Left lung (tissue), 10 donors: ENCODE data around the gene PIANP. TPM values are rescaled to one million over a fixed set of nuclear protein-coding genes. Genes with fewer than 3 reads are reported as not detected.
A peak's percentile ranks its signal among the peaks of the same experiment; 100 is the strongest.

Experiments
- ATAC-seq: fragments of 200-7000 bp; cut with Tn5 transposase; one replicate; pipeline ENCODE4 v1.9.1; 2020; ENCODE audit warnings: moderate library complexity
- DNase-seq, 4 donors: peaks; one replicate each; pipeline ENCODE4 v3.0.0-alpha.2; 2013 to 2020
- H3K27ac ChIP-seq, 2 donors: fragments of 200-600 bp; sonication (generic) in 1 of 2; one replicate each; pipeline versions ENCODE4 v1.5.0 to v1.8.0; 2020 to 2021
- H3K27me3 ChIP-seq, 2 donors: fragments of 200-600 bp; sonication (generic) in 1 of 2; one replicate each; pipeline versions ENCODE4 v1.5.0 to v1.8.0; 2020 to 2021
- H3K36me3 ChIP-seq, 2 donors: fragments of 200-600 bp; sonication (generic) in 1 of 2; one replicate each; pipeline versions ENCODE4 v1.5.0 to v1.8.0; 2020 to 2021
- H3K4me1 ChIP-seq, 2 donors: fragments of 200-600 bp; one replicate each; pipeline ENCODE4 v1.8.0; 2021
- H3K4me3 ChIP-seq, 2 donors: fragments of 200-600 bp; sonication (generic) in 1 of 2; one replicate each; pipeline versions ENCODE4 v1.5.0 to v1.8.0; 2020 to 2021; ENCODE audit warnings: mild to moderate bottlenecking in 1 of 2
- H3K9me3 ChIP-seq, 2 donors: fragments of 200-600 bp; sonication (generic) in 1 of 2; one replicate each; pipeline versions ENCODE4 v1.5.0 to v1.8.0; 2020 to 2021
- CTCF ChIP-seq, 2 donors: fragments of 200-600 bp; sonication (generic) in 1 of 2; IDR thresholded peaks; one replicate each; pipeline versions ENCODE4 v1.5.0 to v1.8.0; 2021; ENCODE audit warnings: antibody characterized with exemption in 2 of 2
- intact Hi-C, 2 donors: fragments of 100-400 bp; cut with DNase I; formaldehyde crosslinking; loops; one replicate each; pipeline versions ENCODE4 v1.11.2 to v1.14.2; 2022
- polyA plus RNA-seq, 6 donors: library from polyadenylated mRNA; unstranded; fragments of 120-200 nt; gene quantifications; one replicate each; pipeline ENCODE4 v1.2.1, GENCODE V29; 2013; ENCODE audit not compliant: insufficient read length in 6 of 6
- total RNA-seq, 2 donors: library from RNA; stranded (reverse); fragmentation: NEBNext Ultra II Directional; extraction: Animal tissue kit (Norgen Biotek cat#: 25700); gene quantifications; one replicate each; pipeline ENCODE4 v1.2.1, GENCODE V29; 2021
- donor health status: DM: no; HTN: yes; CAD: no.
- donor health status: DM: no; HTN: no; CAD: no.

PIANP gene
- total and polyA plus RNA-seq, 8 donors = 0.18 to 8.0 (median 5.6) TPM

GRCh38 chr12:6653342-6653741 lies 47.3 kb downstream of the PIANP start:
- no peak for DNase-seq
- ATAC-seq = no peak
- no peak for TF ChIP-seq CTCF (IDR thresholded peaks at IDR 0.05)
- H3K9me3 ChIP-seq = no peaks in the 10 kb centered on the region
- H3K4me1 ChIP-seq = no peaks in the 10 kb centered on the region
- no peak overlapping the region for H3K4me3 ChIP-seq
- H3K36me3 ChIP-seq = peaks cover 0 to 97% of the 10 kb centered on the region in 2 donors
- no peak overlapping the region for H3K27ac ChIP-seq
- intact Hi-C loops = no loop called here
- H3K27me3 ChIP-seq = no peaks in the 10 kb centered on the region

GRCh38 chr12:6652391-6652790 lies 48.2 kb downstream of the PIANP start:
- intact Hi-C loops = no loop called here
- H3K36me3 ChIP-seq = peaks cover 0 to 93% of the 10 kb centered on the region in 2 donors
- DNase-seq = no peak
- no peak for ATAC-seq
- H3K27ac ChIP-seq = no peak overlapping the region
- peaks cover 0 to under 1% of the 10 kb centered on the region in 2 donors for H3K4me1 ChIP-seq
- no peak overlapping the region for H3K4me3 ChIP-seq
- no peaks in the 10 kb centered on the region for H3K9me3 ChIP-seq
- no peak for TF ChIP-seq CTCF (IDR thresholded peaks at IDR 0.05)
- no peaks in the 10 kb centered on the region for H3K27me3 ChIP-seq

- no peak for TF ChIP-seq CTCF (IDR thresholded peaks at IDR 0.05)
- no peak for DNase-seq
- intact Hi-C loops = no loop called here
- Histone ChIP-seq H3K9me3 (no peaks in the 10 kb centered on the region), H3K4me3 (no peak overlapping the region), H3K4me1 (peaks cover 0 to 15% of the 10 kb centered on the region in 2 donors), H3K27ac (no peak overlapping the region), H3K36me3 (peaks cover 0 to 77% of the 10 kb centered on the region in 2 donors), H3K27me3 (no peaks in the 10 kb centered on the region)
- ATAC-seq = no peak
These were observed 49.8 kb downstream of the PIANP start for GRCh38 chr12:6650832-6651231.

- intact Hi-C loops = no loop called here
- H3K27ac ChIP-seq = peak within 1 kb of the TSS; percentile 55 to 82
These were observed 53.5 kb downstream of the PIANP start, which contains the start of gene ACRBP for GRCh38 chr12:6647083-6647604. Gene ACRBP, minus strand, starts transcription at chr12:6647432. Its CDS starts 66 bp downstream, at chr12:6647366.

More at GRCh38 chr12:6647083-6647604, 53.5 kb downstream of the PIANP start, which contains the start of gene ACRBP:
- H3K9me3 ChIP-seq = no peaks in the 10 kb centered on the region
- DNase-seq = peak in 3 of 4 donors; percentile 71 to 97 (median 85)
- H3K36me3 ChIP-seq = peaks cover 0 to 42% of the 10 kb centered on the region in 2 donors
- peak within 1 kb of the TSS; percentile 27 to 55 for H3K4me3 ChIP-seq
- H3K4me1 ChIP-seq = peaks cover 0 to 38% of the 10 kb centered on the region in 2 donors
- H3K27me3 ChIP-seq = no peaks in the 10 kb centered on the region
- TF ChIP-seq CTCF (IDR thresholded peaks at IDR 0.05) = no peak
- ATAC-seq = peak; percentile 96
